Measurements from ENCODE around the gene CDK11A.
"Not testable (repeated sequence)": the region's sequence is repeated elsewhere in the genome, so short reads cannot be mapped to it uniquely, and the experiment has no call there.

Gene CDK11A

GRCh38 chr1:1703796-1704195 lies 20.4 kb downstream of the CDK11A start:
- no peak overlapping the region for H3K27ac ChIP-seq
- TF ChIP-seq Cebpa-rat (IDR thresholded peaks at IDR 0.05), result no peak
- no peak overlapping the region for H3K4me3 ChIP-seq
- no peaks in the 10 kb centered on the region for H3K4me1 ChIP-seq
- H3K27me3 ChIP-seq, result no peaks in the 10 kb centered on the region
- no peak overlapping the region for H3K4me2 ChIP-seq
- H3K9ac ChIP-seq, result no peak overlapping the region
- H3K36me3 ChIP-seq, result peaks cover 0 to 23% (median 19%) of the 10 kb centered on the region in 11 experiments; a peak in 17 of 22 replicates
- H3K9me3 ChIP-seq (replicated peaks in 1 of 11), result no peaks in the 10 kb centered on the region
- H4K20me1 ChIP-seq, result no peaks in the 10 kb centered on the region; a peak in 2 of 22 replicates

- H3K27me3 ChIP-seq; H4K20me1 ChIP-seq; H3K4me1 ChIP-seq; H3K4me3 ChIP-seq; H3K4me2 ChIP-seq; H3K9ac ChIP-seq; H3K27ac ChIP-seq; H3K9me3 ChIP-seq (replicated peaks in 1 of 11): not testable (repeated sequence)
- H3K36me3 ChIP-seq, result peaks cover 0 to 23% (median 19%) of the 10 kb centered on the region in 11 experiments; a peak in 17 of 22 replicates
Measured at GRCh38 chr1:1702506-1702905, 21.7 kb downstream of the CDK11A start.

- H3K27ac ChIP-seq; H3K4me1 ChIP-seq; H3K4me3 ChIP-seq; H3K9ac ChIP-seq; H4K20me1 ChIP-seq; H3K27me3 ChIP-seq; H3K4me2 ChIP-seq; H3K9me3 ChIP-seq (replicated peaks in 1 of 11): not testable (repeated sequence)
- peaks cover 0 to 15% (median 11%) of the 10 kb centered on the region in 11 experiments; a peak in 15 of 22 replicates for H3K36me3 ChIP-seq
Measured at GRCh38 chr1:1700557-1700956, 23.6 kb downstream of the CDK11A start.

GRCh38 chr1:1700067-1700466 lies 24.1 kb downstream of the CDK11A start:
- not testable (repeated sequence) for H4K20me1 ChIP-seq; H3K9ac ChIP-seq; H3K9me3 ChIP-seq (replicated peaks in 1 of 11); H3K4me1 ChIP-seq; H3K4me2 ChIP-seq; H3K27me3 ChIP-seq; H3K4me3 ChIP-seq; H3K27ac ChIP-seq
- peaks cover 0 to 15% (median 11%) of the 10 kb centered on the region in 11 experiments; a peak in 15 of 22 replicates for H3K36me3 ChIP-seq

GRCh38 chr1:1699061-1699460 lies 25.1 kb downstream of the CDK11A start:
- H3K27ac ChIP-seq; H3K36me3 ChIP-seq; H3K4me1 ChIP-seq; H4K20me1 ChIP-seq; H3K4me2 ChIP-seq; H3K4me3 ChIP-seq; H3K9ac ChIP-seq; H3K27me3 ChIP-seq; H3K9me3 ChIP-seq (replicated peaks in 1 of 11): not testable (repeated sequence)

GRCh38 chr1:1697358-1698183 lies 26.6 kb downstream of the CDK11A start:
- H3K36me3 ChIP-seq; H4K20me1 ChIP-seq; H3K27me3 ChIP-seq; H3K9ac ChIP-seq; H3K27ac ChIP-seq; H3K9me3 ChIP-seq (replicated peaks in 1 of 11); H3K4me3 ChIP-seq; H3K4me2 ChIP-seq: not testable (repeated sequence)
- H3K4me1 ChIP-seq, result peaks cover 11 to 12% (median 11%) of the 10 kb centered on the region in 10 experiments

GRCh38 chr1:1696431-1697357 lies 27.5 kb downstream of the CDK11A start:
- not testable (repeated sequence) for H3K9ac ChIP-seq; H3K27me3 ChIP-seq; H3K4me2 ChIP-seq; H3K4me3 ChIP-seq; H3K27ac ChIP-seq; H4K20me1 ChIP-seq; H3K9me3 ChIP-seq (replicated peaks in 1 of 11); H3K36me3 ChIP-seq
- peaks cover 11 to 12% (median 11%) of the 10 kb centered on the region in 10 experiments for H3K4me1 ChIP-seq

- Histone ChIP-seq H3K9ac (peak within 1 kb of the TSS; percentile 81 to 95 (median 88)), H3K4me3 (peak within 1 kb of the TSS; percentile 57 to 73 (median 66)), H3K4me2 (peak within 1 kb of the TSS in 10 of 11 experiments; percentile 46 to 94 (median 80); a peak in 16 of 22 replicates), H3K4me1 (peaks cover 11 to 25% (median 17%) of the 10 kb centered on the region in 10 experiments), H3K36me3 (peaks cover 0 to 15% (median 6%) of the 10 kb centered on the region in 11 experiments; a peak in 8 of 22 replicates), H3K27ac (peak within 1 kb of the TSS; percentile 91 to 96 (median 94))
- H4K20me1 ChIP-seq; H3K27me3 ChIP-seq; H3K9me3 ChIP-seq (replicated peaks in 1 of 11): not testable (repeated sequence)
Measured at GRCh38 chr1:1692714-1693647, 31.2 kb downstream of the CDK11A start, which contains the start of gene SLC35E2B. Gene SLC35E2B (minus strand): TSS chr1:1692795. CDS start chr1:1676699, 16,096 bp downstream.

- H3K36me3 ChIP-seq, result peaks cover 0 to 20% (median 10%) of the 10 kb centered on the region in 11 experiments; a peak in 8 of 22 replicates
- not testable (repeated sequence) for H4K20me1 ChIP-seq; H3K27me3 ChIP-seq; H3K9me3 ChIP-seq (replicated peaks in 1 of 11)
- H3K4me3 ChIP-seq, result peak overlapping the region; percentile 57 to 73 (median 66)
- peaks cover 11 to 29% (median 18%) of the 10 kb centered on the region in 10 experiments for H3K4me1 ChIP-seq
- peak overlapping the region in 6 of 11 experiments; percentile 9 to 28 (median 18); a peak in 6 of 22 replicates for H3K4me2 ChIP-seq
- peak overlapping the region; percentile 81 to 95 (median 88) for H3K9ac ChIP-seq
- H3K27ac ChIP-seq, result peak overlapping the region; percentile 91 to 96 (median 94)
Measured at GRCh38 chr1:1692324-1692713, 31.8 kb downstream of the CDK11A start.

GRCh38 chr1:1691443-1691842 lies 32.7 kb downstream of the CDK11A start:
- Histone ChIP-seq H3K9ac (peak overlapping the region in 4 of 11 experiments; percentile 46 to 60 (median 55); a peak in 5 of 22 replicates), H4K20me1 (peaks cover 7 to 18% (median 17%) of the 10 kb centered on the region in 11 experiments; a peak in 17 of 22 replicates), H3K4me3 (peak overlapping the region; percentile 36 to 60 (median 47); a peak in 14 of 20 replicates), H3K4me2 (peak overlapping the region in 8 of 11 experiments; percentile 43 to 55 (median 50); a peak in 11 of 22 replicates), H3K4me1 (peaks cover 11 to 37% (median 18%) of the 10 kb centered on the region in 10 experiments), H3K36me3 (peaks cover 0 to 22% (median 10%) of the 10 kb centered on the region in 11 experiments; a peak in 8 of 22 replicates)
- H3K27ac ChIP-seq; H3K9me3 ChIP-seq (replicated peaks in 1 of 11); H3K27me3 ChIP-seq: not testable (repeated sequence)

GRCh38 chr1:1689526-1689925 lies 34.6 kb downstream of the CDK11A start:
- not testable (repeated sequence) for H3K27me3 ChIP-seq; H3K4me3 ChIP-seq; H3K9ac ChIP-seq; H3K9me3 ChIP-seq (replicated peaks in 1 of 11); H3K27ac ChIP-seq
- peaks cover 18 to 37% (median 34%) of the 10 kb centered on the region in 11 experiments; a peak in 19 of 22 replicates for H4K20me1 ChIP-seq
- H3K4me2 ChIP-seq, result peak overlapping the region in 1 of 11 experiments; percentile 11; a peak in 2 of 22 replicates
- H3K4me1 ChIP-seq, result peaks cover 14 to 48% (median 21%) of the 10 kb centered on the region in 10 experiments
- H3K36me3 ChIP-seq, result peaks cover 0 to 28% (median 17%) of the 10 kb centered on the region in 11 experiments; a peak in 12 of 22 replicates
